HL-60 (cell line): ENCODE data around the gene MARCHF9.

ENCODE experiments used
- DNase-seq, 2 experiments: peaks; one replicate each; pipeline ENCODE4 v3.0.0-alpha.2; 2010 to 2020; ENCODE audit warnings: low read depth in 1 of 2, low spot score in 1 of 2
- H3K27ac ChIP-seq: fragments of 250-450 bp; sonication (Bioruptor Pico); replicated peaks from 2 replicates; pipeline ENCODE4 v1.5.1; 2020; ENCODE audit warnings: mild to moderate bottlenecking, moderate library complexity
- H3K27me3 ChIP-seq: fragments of 250-450 bp; sonication (Bioruptor Pico); 2 replicates; pipeline ENCODE4 v1.5.1; 2021; ENCODE audit warnings: mild to moderate bottlenecking, moderate library complexity; ENCODE audit not compliant: insufficient read depth, poor library complexity, severe bottlenecking
- H3K4me3 ChIP-seq: replicated peaks from 2 replicates; pipeline ENCODE4 v1.5.1; 2011; ENCODE audit warnings: mild to moderate bottlenecking, control low read depth, low read length; ENCODE audit not compliant: insufficient read depth
- GABPA ChIP-seq: IDR thresholded peaks from 2 replicates; pipeline ENCODE4 v1.6.1; 2012; ENCODE audit warnings: low read depth
- POLR2AphosphoS5 ChIP-seq: IDR thresholded peaks from 2 replicates; pipeline ENCODE4 v1.6.1; 2012; ENCODE audit warnings: low read depth
- SPI1 ChIP-seq: IDR thresholded peaks from 2 replicates; pipeline ENCODE4 v1.6.1; 2012; ENCODE audit warnings: low read depth, mild to moderate bottlenecking, borderline replicate concordance
- TF ChIP-seq, protein P1 (sequence below): IDR thresholded peaks from 2 replicates; pipeline ENCODE4 v1.6.1; 2012; ENCODE audit warnings: low read depth; ENCODE audit not compliant: insufficient replicate concordance
- TF ChIP-seq, protein P2 (sequence below): IDR thresholded peaks from one replicate; pipeline ENCODE4 v1.5.1; 2011; ENCODE audit warnings: low read length, control low read depth, inconsistent platforms; ENCODE audit not compliant: insufficient read depth

MARCHF9 gene

DNA sequence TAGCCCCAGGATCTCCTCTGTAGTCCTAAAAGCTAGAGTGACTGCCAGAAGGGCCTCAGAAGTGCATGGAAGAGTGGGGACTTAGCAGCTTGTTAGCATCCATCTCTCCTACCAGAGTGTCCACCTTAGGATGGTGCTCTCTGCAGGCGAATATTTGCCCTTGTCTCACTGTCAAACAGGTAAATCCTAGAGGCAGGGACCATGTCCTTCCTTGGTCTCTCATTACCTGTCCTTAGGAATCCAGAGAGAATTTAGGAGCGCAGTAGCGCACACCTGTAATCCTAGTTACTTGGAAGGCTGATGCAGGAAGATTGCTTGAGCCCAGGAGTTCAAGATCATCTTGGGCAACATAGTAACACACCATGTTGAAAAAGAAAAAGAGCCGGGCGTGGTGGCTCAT lies 37.8 kb upstream of the MARCHF9 start:
- no peak for TF ChIP-seq GABPA
- TF ChIP-seq, protein P1, sequence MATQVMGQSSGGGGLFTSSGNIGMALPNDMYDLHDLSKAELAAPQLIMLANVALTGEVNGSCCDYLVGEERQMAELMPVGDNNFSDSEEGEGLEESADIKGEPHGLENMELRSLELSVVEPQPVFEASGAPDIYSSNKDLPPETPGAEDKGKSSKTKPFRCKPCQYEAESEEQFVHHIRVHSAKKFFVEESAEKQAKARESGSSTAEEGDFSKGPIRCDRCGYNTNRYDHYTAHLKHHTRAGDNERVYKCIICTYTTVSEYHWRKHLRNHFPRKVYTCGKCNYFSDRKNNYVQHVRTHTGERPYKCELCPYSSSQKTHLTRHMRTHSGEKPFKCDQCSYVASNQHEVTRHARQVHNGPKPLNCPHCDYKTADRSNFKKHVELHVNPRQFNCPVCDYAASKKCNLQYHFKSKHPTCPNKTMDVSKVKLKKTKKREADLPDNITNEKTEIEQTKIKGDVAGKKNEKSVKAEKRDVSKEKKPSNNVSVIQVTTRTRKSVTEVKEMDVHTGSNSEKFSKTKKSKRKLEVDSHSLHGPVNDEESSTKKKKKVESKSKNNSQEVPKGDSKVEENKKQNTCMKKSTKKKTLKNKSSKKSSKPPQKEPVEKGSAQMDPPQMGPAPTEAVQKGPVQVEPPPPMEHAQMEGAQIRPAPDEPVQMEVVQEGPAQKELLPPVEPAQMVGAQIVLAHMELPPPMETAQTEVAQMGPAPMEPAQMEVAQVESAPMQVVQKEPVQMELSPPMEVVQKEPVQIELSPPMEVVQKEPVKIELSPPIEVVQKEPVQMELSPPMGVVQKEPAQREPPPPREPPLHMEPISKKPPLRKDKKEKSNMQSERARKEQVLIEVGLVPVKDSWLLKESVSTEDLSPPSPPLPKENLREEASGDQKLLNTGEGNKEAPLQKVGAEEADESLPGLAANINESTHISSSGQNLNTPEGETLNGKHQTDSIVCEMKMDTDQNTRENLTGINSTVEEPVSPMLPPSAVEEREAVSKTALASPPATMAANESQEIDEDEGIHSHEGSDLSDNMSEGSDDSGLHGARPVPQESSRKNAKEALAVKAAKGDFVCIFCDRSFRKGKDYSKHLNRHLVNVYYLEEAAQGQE: no peak
- TF ChIP-seq, protein P2, sequence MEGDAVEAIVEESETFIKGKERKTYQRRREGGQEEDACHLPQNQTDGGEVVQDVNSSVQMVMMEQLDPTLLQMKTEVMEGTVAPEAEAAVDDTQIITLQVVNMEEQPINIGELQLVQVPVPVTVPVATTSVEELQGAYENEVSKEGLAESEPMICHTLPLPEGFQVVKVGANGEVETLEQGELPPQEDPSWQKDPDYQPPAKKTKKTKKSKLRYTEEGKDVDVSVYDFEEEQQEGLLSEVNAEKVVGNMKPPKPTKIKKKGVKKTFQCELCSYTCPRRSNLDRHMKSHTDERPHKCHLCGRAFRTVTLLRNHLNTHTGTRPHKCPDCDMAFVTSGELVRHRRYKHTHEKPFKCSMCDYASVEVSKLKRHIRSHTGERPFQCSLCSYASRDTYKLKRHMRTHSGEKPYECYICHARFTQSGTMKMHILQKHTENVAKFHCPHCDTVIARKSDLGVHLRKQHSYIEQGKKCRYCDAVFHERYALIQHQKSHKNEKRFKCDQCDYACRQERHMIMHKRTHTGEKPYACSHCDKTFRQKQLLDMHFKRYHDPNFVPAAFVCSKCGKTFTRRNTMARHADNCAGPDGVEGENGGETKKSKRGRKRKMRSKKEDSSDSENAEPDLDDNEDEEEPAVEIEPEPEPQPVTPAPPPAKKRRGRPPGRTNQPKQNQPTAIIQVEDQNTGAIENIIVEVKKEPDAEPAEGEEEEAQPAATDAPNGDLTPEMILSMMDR: no peak
- TF ChIP-seq POLR2AphosphoS5: no peak
- TF ChIP-seq SPI1: no peak
- Histone ChIP-seq H3K27ac (no peak overlapping the region), H3K27me3 (no peaks in the 10 kb centered on the region), H3K4me3 (no peak overlapping the region)
- no peak for DNase-seq

DNA sequence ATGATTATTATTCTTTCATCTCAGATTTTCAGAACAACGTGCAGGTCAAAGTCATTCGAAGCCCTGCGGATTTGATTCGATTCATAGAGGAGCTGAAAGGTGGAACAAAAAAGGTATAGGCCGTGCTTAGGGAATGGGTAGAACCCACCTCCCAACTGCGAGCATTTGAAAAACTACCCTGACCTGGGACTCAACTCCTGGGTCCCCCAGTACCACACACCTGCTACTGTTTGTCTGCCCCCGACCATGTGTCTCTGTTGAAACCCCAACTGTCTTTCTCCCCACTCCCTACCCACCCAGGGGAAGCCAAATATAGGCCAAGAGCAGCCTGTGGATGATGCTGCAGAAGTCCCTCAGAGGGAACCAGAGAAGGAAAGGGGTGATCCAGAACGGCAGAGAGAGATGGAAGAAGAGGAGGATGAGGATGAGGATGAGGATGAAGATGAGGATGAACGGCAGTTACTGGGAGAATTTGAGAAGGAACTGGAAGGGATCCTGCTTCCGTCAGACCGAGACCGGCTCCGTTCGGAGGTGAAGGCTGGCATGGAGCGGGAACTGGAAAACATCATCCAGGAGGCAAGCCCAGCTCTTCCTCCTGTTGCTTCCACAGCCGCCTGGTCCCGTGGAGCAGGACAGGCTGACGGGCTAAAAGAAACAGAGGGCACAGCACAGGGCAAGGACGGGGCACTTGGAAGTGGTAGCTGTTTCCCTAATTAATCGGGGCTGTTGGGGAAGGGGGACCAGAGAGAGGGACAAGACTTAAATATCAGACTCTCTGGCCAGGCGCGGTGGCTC lies 36.9 kb upstream of the MARCHF9 start:
- TF ChIP-seq, protein P1: no peak
- TF ChIP-seq POLR2AphosphoS5 (no peak), SPI1 (no peak), GABPA (no peak)
- TF ChIP-seq, protein P2: no peak
- DNase-seq: no peak

DNA sequence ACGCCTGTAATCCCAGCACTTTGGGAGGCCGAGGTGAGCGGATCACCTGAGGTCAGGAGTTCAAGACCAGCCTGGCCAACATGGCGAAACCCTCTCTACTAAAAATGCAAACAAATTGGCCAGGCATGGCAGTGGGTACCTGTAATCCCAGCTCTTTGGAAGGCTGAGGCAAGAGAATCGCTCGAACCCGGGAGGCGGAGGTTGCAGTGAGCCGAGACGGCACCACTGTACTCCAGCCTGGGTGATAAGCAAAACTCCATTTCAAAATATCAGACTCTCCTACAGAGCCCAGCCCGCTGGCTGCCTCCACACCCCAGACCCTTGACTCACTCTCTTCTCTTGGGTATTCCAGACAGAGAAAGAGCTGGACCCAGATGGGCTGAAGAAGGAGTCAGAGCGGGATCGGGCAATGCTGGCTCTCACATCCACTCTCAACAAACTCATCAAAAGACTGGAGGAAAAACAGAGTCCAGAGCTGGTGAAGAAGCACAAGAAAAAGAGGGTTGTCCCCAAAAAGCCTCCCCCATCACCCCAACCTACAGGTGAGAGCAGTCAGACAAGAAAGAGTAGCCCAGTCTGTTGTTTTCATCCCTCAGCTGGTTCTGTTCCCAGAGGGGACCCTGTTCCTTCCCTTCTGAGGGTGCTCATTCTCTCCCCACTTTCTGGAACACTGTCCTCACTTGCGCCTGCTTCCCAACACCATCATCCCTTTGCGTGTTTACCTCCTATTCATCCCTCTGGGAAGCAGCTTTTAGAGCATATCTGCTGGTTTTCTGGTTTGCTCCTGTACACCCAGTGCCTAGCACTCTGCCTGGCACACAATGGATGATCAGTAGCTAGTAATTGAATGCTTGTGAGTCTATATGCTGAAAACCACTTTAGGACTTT lies 36.0 kb upstream of the MARCHF9 start:
- no peaks in the 10 kb centered on the region for H3K27me3 ChIP-seq
- no peak for TF ChIP-seq SPI1
- TF ChIP-seq, protein P2: no peak
- TF ChIP-seq POLR2AphosphoS5: no peak
- no peak for TF ChIP-seq GABPA
- TF ChIP-seq, protein P1: no peak
- DNase-seq: no peak
- no peak overlapping the region for H3K4me3 ChIP-seq
- no peak overlapping the region for H3K27ac ChIP-seq

More for the DNA sequence above, 36.9 kb upstream of the MARCHF9 start:
- Histone ChIP-seq H3K4me3 (no peak overlapping the region), H3K27ac (no peak overlapping the region), H3K27me3 (no peaks in the 10 kb centered on the region)
